Cardiac fibroblast (primary cell): ENCODE results near the gene ZNF606.

Source experiments
- DNase-seq, 2 donors: peaks; one replicate each; pipeline versions ENCODE4 v3.0.0 to v3.0.0-alpha.2; 2010; ENCODE audit warnings: low read depth in 2 of 2
- H3K4me3 ChIP-seq, 2 donors: replicated peaks in 1 of 2; 1 replicate in 1 of 2; 2 replicates in 1 of 2; pipeline ENCODE4 v1.5.1; 2011; ENCODE audit warnings: low read depth in 2 of 2, low read length in 2 of 2, mild to moderate bottlenecking in 2 of 2, moderate library complexity in 1 of 2
- TF ChIP-seq, protein P1 (sequence below): IDR thresholded peaks from one replicate; pipeline ENCODE4 v1.5.1; 2011; ENCODE audit warnings: low read depth, mild to moderate bottlenecking, low read length, inconsistent platforms

The ZNF606 gene

DNA sequence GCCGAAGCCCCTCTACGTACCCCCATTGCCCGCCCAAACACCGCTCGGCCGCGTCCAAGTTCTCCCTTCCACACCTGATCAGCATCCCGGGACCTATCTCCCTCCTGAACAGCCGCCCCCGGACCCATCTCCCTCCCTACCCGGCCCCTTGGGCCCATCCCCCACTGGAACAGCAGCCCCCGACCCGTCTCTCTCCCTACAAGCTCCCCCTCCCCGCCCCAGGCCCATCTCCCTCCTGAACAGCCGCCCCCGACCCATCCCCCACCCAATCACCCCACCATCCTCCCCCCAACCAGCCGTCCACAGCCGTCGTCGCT, 31.8 kb upstream of the ZNF606 start:
- H3K4me3 ChIP-seq = peak overlapping the region; percentile 31 to 41
- TF ChIP-seq, protein P1, sequence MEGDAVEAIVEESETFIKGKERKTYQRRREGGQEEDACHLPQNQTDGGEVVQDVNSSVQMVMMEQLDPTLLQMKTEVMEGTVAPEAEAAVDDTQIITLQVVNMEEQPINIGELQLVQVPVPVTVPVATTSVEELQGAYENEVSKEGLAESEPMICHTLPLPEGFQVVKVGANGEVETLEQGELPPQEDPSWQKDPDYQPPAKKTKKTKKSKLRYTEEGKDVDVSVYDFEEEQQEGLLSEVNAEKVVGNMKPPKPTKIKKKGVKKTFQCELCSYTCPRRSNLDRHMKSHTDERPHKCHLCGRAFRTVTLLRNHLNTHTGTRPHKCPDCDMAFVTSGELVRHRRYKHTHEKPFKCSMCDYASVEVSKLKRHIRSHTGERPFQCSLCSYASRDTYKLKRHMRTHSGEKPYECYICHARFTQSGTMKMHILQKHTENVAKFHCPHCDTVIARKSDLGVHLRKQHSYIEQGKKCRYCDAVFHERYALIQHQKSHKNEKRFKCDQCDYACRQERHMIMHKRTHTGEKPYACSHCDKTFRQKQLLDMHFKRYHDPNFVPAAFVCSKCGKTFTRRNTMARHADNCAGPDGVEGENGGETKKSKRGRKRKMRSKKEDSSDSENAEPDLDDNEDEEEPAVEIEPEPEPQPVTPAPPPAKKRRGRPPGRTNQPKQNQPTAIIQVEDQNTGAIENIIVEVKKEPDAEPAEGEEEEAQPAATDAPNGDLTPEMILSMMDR = no peak
- no peak for DNase-seq

- DNase-seq = peak; percentile 73 to 79
- TF ChIP-seq, protein P1 = no peak
- H3K4me3 ChIP-seq = peak within 1 kb of the TSS; percentile 31 to 41
Observed at GRCh38 chr19:58033741-58034476, 31.3 kb upstream of the ZNF606 start, which contains the start of gene ZSCAN1. TSS of gene ZSCAN1 (plus strand) at chr19:58034025. CDS start at chr19:58037837, 3,812 bp downstream.

GRCh38 chr19:58024661-58025060, 22.0 kb upstream of the ZNF606 start:
- TF ChIP-seq, protein P1 = no peak
- DNase-seq = no peak
- H3K4me3 ChIP-seq = no peak overlapping the region

DNA sequence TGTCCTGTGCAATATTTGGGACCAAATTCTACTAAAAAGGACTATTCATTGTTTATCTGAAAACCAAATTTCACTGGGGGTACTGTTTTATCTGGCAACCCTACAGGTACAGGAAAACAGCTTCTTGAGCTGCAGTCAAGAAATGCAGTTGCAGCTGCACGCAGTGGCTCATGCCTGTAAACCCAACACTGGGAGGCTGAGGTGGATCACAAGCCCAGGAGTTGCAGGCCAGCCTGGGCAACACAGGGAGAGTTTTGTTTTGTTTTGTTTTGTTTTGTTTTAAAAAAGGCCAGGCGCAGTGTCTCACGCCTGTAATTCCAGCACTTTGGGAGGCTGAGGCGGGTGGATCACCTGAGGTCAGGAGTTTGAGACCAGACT, 19.7 kb upstream of the ZNF606 start:
- no peak for DNase-seq
- no peak overlapping the region for H3K4me3 ChIP-seq
- TF ChIP-seq, protein P1 = no peak

DNA sequence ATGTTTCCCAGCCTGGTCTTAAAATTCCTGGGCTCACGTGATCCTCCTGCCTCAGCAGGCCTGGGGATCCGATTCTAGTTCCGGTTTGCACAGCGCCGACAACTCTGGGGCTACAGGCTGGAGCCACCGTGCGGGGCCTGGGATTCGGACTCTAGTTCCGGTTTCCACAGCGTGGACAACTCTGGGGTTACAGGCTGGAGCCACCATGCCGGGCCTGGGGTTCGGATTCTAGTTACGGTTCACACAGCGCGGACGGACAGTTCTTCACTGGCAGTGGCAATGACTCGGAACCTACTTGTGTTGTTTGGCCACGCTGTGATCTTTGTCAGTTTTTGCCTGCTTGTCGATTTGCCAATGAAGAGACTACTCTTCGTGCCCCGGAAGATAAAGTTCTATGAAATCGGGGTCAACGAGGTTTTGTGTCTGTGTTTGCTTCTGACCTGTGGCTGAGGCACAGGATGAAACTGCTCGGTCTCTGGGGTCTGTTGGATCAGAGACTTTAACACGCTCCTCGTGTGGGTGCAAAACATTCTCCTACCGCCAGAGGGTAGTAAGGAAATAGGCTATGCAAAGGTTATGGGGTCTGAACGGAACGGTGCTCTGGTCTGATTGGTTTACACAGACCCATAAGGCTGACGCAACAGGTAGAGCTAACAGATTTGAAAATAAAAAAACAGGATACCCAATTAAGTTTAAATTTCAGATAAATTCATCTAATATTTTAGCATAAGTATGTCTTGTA, 19.1 kb upstream of the ZNF606 start:
- H3K4me3 ChIP-seq = no peak overlapping the region
- TF ChIP-seq, protein P1 = peak; percentile 53
- DNase-seq = peak; percentile 48 to 69

GRCh38 chr19:58020129-58020528, 17.5 kb upstream of the ZNF606 start:
- no peak for DNase-seq
- TF ChIP-seq, protein P1 = no peak
- H3K4me3 ChIP-seq = no peak overlapping the region
